Activated T-cell treated with anti-CD3 and anti-CD28 coated beads, Interleukin-2, amount 50 U/mL, for 48 hours (primary cell): ENCODE data around the gene LHX6.
A peak's percentile ranks its signal among the peaks of the same experiment; 100 is the strongest.

Experiments used
- DNase-seq, 2 experiments: peaks; one replicate each; pipeline ENCODE4 v3.0.0-alpha.2; 2020

Gene LHX6

GRCh38 chr9:122190597-122191381 lies 38.0 kb downstream of the LHX6 start:
- peak; percentile 21 to 28 for DNase-seq

GRCh38 chr9:122188369-122188768 lies 40.4 kb downstream of the LHX6 start:
- DNase-seq, result no peak

DNA sequence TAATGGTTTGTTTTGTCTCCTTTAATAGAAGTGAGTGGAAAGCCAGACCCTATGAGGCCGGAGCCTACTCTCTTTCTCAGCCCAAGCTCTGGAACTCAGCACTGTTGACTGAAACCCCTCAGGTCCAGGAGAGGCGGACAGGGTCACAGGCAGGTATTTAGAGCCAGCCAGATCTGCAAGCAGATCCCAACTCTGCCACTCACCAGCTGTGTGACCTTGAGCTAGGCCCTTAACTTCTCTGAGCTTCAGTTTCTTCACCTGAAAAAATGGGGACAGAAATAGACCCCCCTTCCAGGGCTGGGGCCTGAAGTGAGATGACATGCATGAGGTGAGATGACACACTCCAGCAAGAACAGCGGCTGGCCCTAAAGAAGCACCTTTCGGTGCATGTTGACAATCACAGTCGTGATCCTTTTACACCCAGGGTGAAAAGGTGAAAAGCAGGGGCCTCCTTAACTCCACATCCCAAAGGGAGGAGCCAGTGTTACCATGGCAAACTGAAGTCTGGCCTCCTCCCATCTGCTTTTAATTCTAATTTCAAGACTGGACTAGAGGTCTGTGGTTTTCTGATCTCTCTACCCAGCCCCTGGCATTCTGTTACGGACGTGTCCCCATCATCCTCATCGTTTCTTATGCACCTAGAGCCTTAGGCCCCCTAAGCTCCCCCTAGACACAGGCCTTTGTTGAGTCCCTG lies 41.8 kb downstream of the LHX6 start:
- DNase-seq, result no peak

GRCh38 chr9:122186301-122186700 lies 42.5 kb downstream of the LHX6 start:
- DNase-seq, result no peak

GRCh38 chr9:122184551-122184950 lies 44.2 kb downstream of the LHX6 start:
- DNase-seq, result no peak

DNA sequence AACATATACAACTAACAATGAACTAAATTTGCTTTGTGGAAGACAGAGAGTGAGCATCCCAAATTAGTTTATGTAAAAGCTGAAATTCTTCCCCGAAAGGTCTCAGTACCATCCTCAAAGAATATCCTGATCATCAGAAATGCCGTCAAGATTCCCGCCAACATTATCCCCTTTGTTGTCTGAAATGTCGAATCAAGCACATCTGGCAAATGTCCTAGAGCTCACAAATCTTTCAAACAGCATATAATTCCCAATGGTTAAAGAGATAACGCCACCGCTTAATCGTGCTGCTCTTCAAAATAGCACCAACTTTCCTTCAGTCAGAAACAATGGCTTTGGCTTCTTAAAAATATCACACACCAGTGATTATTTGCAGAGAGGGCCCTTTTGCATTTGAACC lies 45.3 kb downstream of the LHX6 start:
- no peak for DNase-seq

DNA sequence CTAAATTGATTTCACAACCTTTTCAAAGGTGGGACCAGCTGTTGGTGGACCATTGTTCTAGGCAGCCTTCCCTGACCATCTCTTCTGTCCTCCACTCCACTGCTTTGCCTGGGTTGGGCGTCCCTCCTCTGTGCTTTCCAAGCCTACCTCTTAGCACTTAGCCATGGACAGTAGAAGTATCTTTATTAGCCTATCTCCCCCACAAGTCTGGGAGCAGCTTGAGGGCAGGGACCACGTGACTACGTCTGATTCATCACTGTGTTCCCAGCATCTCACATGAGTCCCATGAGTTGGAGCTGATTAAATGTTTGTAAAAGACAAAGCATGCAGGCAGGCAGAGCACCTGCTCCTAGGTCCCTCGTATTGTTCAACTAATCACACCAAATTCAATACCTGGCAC lies 48.1 kb downstream of the LHX6 start:
- no peak for DNase-seq

- DNase-seq, result no peak
These were observed 49.1 kb downstream of the LHX6 start for GRCh38 chr9:122179690-122180074.

DNA sequence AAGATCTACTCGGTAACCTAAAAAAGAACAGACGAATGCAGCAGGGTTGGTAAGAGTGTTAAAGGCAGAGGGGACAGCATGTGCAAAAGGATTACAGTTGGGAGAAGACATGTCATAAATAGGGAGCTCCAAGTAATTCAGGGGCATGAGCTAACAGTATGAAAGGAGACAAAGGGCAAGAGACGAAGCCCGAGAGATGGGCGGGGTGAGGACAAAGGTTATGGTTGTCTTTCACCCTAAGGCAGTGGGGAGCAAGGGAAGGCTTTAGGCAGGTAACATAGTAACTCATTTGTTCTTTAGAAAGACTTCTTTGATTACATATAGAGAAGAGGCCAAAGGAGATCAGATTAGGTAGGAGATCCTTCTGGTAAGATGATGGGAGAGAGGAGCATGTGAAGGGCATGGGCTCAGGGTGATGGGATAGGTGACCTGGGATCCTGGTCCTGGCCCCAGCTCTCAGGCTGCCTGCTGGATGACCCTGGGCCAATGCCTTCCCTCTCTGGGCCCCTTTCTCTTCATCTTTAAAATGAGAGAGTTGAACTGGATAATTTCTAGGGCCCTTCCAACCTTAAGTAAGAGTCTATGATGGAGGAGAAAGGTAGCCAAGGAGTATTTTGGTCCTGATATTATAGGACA lies 49.6 kb downstream of the LHX6 start:
- no peak for DNase-seq

- no peak for DNase-seq
These were observed 51.8 kb downstream of the LHX6 start for GRCh38 chr9:122176916-122177315.

GRCh38 chr9:122173670-122174069 lies 55.1 kb downstream of the LHX6 start:
- no peak for DNase-seq

DNA sequence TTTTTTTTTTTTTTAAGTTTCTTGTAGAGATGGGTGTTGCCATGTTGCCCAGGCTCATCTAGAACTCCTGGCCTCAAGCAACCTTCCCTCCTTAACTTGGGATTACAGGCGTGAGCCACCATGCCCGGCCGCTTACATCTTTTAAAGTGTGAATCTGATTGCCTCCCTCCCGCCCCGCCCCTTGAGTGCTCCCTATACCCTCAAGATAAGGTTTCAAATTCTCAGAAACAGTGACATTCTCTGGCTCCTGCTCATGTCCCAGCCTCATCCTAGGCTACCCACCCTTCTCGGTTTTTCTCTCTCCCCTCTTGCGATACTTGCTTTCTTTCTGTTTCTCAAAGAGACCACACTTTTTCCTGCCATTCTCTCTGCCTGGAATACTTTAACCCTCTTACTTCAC lies 56.6 kb downstream of the LHX6 start:
- no peak for DNase-seq

- DNase-seq, result no peak
These were observed 60.4 kb downstream of the LHX6 start for GRCh38 chr9:122168356-122168755.

GRCh38 chr9:122164286-122164685 lies 64.5 kb downstream of the LHX6 start:
- DNase-seq, result no peak

DNA sequence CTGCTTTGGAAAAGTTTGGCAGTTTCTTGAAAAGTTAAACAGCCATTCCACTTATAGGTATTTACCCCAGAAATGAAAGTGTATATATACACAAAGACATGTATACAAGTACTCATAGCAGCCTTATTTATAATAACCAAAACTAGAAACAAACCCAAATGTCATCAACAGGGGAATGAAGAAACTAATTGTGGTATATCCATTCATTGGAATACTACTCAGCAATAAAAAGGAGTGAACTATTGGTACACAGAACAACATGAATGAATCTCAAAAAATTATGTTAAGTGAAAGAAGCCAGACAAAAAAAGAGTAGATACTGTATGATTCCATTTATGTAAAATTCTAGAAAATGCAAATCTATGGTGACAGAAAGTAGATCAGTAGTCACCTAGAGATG lies 66.3 kb downstream of the LHX6 start:
- DNase-seq, result no peak

DNA sequence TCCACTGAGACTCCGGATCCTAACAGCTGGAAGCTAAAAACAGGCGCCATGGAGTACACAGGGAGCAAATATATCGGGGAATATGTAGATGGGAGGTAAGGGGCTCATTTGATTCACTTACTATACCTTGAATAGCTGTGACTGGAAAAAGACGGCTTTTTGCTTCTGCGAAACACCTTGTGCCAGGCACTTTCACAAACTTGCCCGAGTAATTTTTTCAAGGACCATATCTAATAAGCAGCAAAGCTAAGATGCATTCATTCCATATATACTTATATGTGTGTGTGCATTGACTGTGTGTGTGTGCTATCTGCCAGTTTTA lies 68.9 kb downstream of the LHX6 start:
- no peak for DNase-seq

- DNase-seq, result peak; percentile 97
These were observed 69.5 kb downstream of the LHX6 start, which contains the start of the genes MORN5 and NDUFA8 for GRCh38 chr9:122159026-122159924. TSS of gene MORN5 (plus strand) at chr9:122159908. CDS start at chr9:122159973, 65 bp downstream. TSS of gene NDUFA8 (minus strand) at chr9:122159779. CDS start at chr9:122159677, 102 bp downstream.

DNA sequence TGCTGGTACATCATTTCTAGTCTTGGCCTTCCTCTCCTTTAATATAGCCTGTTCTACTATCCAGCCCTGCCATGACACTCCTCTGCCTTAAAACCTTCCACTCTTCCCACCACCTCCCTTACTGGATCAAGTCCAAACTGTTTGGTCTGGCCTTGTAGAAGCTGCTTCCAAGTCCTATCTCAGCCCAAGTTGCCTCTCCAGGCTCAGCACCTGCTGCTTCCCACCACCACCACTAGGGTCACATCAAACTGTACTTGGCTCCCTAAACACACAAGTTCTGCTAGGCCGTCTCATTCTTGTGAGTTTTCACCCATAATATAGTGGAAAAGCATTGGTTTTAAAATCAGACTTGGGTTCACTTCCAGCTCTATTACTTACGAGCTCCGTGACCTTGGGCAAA lies 70.6 kb downstream of the LHX6 start:
- peak; percentile 33 to 50 for DNase-seq

DNA sequence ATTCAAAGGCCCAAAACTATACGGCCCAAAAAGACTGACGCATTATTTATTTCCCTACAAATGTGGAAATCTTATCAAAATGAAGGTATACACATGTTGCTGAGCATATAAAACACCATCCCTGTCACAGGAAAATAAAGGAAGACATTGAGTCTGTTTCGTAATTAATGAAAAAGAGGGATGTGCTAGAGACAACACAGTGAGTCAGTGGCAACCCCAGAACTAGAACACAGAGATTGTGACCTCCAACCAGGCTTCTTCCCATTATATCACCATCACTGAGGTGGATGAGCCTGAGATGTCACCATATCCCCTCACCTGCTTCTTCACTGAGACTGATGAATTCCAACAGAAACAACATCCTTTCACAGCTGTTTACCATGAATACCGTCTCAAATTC lies 73.0 kb downstream of the LHX6 start:
- DNase-seq, result no peak
